GM21723 (cell line): ENCODE data around the gene TIMM10B.
"Not testable (repeated sequence)": the region's sequence is repeated elsewhere in the genome, so short reads cannot be mapped to it uniquely, and the experiment has no call there.

ENCODE experiments used
- ATAC-seq: cut with Tn5 transposase; IDR thresholded peaks from one replicate; pipeline ENCODE4 v1.9.1; 2021; ENCODE audit warnings: mild to moderate bottlenecking, moderate library complexity; ENCODE audit not compliant: unreplicated experiment

Gene TIMM10B

DNA sequence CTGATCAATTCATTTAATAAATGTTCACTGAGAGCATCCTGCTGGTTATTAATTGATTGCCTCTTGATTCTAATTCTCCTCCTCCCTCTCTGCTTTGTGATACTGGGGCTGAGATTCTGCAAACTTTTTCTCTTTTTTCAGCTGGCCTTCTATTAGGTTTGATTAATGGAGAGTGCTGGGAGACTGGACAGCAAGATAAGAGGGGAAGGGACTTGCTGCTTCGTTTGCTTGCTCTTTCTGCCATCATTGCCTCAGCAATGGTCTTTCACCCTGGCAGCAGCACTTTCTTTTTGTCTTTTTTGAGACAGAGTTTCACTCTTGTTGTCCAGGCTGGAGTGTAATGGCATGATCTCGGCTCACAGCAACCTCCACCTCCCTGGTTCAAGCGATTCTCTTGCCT, 22.9 kb downstream of the TIMM10B start:
- no peak for ATAC-seq

GRCh38 chr11:6505577-6506240, 24.4 kb downstream of the TIMM10B start:
- no peak for ATAC-seq

GRCh38 chr11:6516865-6517264, 35.6 kb downstream of the TIMM10B start:
- no peak for ATAC-seq

GRCh38 chr11:6520265-6520664, 39.0 kb downstream of the TIMM10B start:
- ATAC-seq = no peak

DNA sequence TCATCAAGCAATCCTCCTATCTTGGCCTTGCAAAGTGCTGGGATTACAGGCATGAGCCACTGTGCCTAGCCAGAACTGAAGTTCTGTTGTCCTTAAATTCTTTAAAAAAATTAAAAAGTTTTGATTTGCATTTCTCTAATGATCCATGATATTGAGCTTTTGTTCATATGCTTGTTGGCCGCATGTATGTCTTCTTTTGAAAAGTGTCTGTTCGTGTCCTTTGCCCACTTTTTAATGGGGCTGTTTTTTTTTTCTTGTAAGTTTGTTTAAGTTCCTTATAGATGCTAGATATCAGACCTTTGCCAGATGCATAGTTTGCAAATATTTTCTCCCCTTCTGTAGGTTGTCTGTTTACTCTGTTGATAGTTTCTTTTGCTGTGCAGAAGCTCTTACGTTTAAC, 40.6 kb downstream of the TIMM10B start:
- not testable (repeated sequence) for ATAC-seq

DNA sequence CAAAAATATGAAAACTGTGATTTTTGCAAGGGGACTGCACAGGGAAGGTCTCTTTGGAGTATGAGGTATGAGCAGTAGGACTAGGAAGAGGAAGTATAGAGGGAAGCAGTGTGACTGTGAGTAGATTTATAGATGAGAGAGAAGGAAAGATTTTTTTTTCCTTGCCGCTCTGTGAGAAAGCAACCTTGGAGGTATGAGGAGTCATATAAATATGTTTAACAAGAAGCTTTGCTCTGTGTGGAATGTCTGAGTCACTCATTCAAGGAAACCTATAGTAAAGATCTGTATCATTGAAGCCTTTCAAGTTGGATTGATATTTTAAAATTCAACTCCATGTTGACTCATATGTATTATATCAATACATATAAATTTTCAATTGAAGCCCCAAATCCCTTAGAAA, 42.0 kb downstream of the TIMM10B start:
- no peak for ATAC-seq

DNA sequence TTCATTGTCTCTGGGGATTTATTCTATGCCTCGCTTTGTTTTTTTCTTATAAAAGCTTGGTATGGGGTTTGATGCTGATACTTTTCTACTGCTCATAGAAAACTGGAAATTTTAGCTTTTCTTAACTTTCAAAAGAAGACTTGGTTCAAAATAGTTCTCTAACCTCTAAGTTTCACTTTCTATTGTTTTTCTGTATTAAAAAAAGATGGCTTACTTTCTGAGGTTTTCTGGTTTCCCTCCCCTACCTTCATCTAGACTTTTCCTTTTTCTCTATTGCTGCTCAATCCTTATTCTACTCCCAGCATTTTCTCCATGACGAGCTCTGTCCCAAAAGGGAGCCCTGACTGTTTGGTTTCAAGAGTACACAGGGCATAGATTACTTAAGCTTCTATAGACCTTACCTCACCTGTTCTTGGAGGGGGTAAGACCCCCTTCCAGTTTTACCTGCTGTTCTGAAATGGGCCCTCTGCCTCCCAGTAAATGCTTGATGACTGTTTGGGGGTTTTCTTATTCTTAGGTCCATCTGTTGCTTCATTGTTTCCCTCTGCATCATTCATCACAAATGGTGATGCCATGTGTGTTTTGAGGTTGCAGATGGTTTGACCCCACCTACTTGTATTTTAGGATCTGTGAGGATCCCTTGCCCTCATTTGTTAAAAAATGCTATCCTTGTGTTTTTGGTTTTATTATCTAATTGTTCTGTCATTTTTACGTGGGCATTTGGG, 45.3 kb downstream of the TIMM10B start:
- ATAC-seq = peak; percentile 74

GRCh38 chr11:6529266-6529665, 48.0 kb downstream of the TIMM10B start:
- ATAC-seq = no peak

DNA sequence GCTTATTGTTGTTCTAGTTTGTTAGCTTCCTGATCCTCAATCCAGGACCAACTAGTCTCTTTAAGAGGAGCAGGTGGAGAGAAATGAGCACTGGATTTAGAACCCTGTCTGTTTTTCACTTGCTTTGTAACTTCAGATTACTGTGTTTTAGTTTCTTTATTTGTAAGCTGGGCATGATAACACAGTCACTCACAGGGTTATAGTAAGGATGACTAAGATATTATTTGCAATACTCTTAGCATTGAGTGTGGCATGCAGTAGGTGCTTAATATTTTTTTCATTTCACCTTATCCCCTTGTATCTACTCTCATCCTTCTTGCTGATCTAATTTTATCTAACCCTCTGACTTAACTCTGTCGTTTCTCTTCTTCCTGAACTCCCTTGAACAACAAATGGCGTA, 49.5 kb downstream of the TIMM10B start:
- no peak for ATAC-seq

GRCh38 chr11:6531267-6531752, 50.0 kb downstream of the TIMM10B start:
- ATAC-seq = peak; percentile 55
